ENCODE measurements around the gene MFN1.

The MFN1 gene

GRCh38 chr3:179323197-179324110, 24.1 kb upstream of the MFN1 start:
- Mint-ChIP-seq H3K27ac (peak overlapping the region; percentile 89), H3K4me1 (ENCODE audit: low read depth) (peaks cover 34% of the 10 kb centered on the region), H3K4me3 (peak overlapping the region; percentile 94), H3K36me3 (peaks cover 2% of the 10 kb centered on the region), H3K9me3 (ENCODE audit: low read depth) (no peaks in the 10 kb centered on the region), H3K27me3 (no peaks in the 10 kb centered on the region)

- Mint-ChIP-seq H3K27ac (peak overlapping the region; percentile 89), H3K9me3 (ENCODE audit: low read depth) (no peaks in the 10 kb centered on the region), H3K4me3 (peak overlapping the region; percentile 94), H3K36me3 (peaks cover 2% of the 10 kb centered on the region), H3K27me3 (no peaks in the 10 kb centered on the region), H3K4me1 (ENCODE audit: low read depth) (peaks cover 34% of the 10 kb centered on the region)
Measured at GRCh38 chr3:179324270-179324754, 23.2 kb upstream of the MFN1 start.

- Mint-ChIP-seq H3K27ac (peak overlapping the region; percentile 22), H3K27me3 (no peaks in the 10 kb centered on the region), H3K36me3 (peaks cover 2% of the 10 kb centered on the region), H3K9me3 (ENCODE audit: low read depth) (no peaks in the 10 kb centered on the region), H3K4me3 (no peak overlapping the region), H3K4me1 (ENCODE audit: low read depth) (peaks cover 15% of the 10 kb centered on the region)
Measured at GRCh38 chr3:179330438-179330837, 17.1 kb upstream of the MFN1 start.

DNA sequence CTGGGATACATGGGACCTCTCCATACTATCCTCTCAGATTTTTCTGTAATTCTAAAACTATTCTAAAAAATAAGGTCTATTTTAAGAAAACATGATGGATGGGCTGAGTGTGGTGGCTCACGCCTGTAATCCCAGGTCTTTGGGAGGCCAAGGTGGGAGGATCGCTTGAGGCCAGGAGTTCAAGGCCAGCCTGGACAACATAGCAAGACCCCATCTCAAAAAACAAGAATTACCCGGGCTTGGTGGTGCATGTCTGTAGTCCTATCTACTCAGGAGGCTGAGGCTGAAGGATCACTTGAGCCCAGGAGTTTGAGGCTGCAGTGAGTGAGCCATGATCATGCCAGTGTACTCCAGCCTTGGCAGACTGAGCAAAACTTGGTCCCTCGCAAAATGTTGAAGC, 15.3 kb upstream of the MFN1 start:
- Mint-ChIP-seq H3K27ac (no peak overlapping the region), H3K9me3 (ENCODE audit: low read depth) (no peaks in the 10 kb centered on the region), H3K4me1 (ENCODE audit: low read depth) (peaks cover 10% of the 10 kb centered on the region), H3K4me3 (no peak overlapping the region), H3K27me3 (no peaks in the 10 kb centered on the region), H3K36me3 (peaks cover 2% of the 10 kb centered on the region)

GRCh38 chr3:179333084-179333483, 14.4 kb upstream of the MFN1 start:
- peaks cover 2% of the 10 kb centered on the region for H3K36me3 Mint-ChIP-seq

GRCh38 chr3:179336345-179336929, 11.1 kb upstream of the MFN1 start:
- Mint-ChIP-seq H3K4me1 (ENCODE audit: low read depth) (peaks cover 7% of the 10 kb centered on the region), H3K36me3 (peaks cover 2% of the 10 kb centered on the region), H3K9me3 (ENCODE audit: low read depth) (no peaks in the 10 kb centered on the region), H3K27me3 (no peaks in the 10 kb centered on the region), H3K27ac (peak overlapping the region; percentile 10), H3K4me3 (no peak overlapping the region)

More at GRCh38 chr3:179333084-179333483, 14.4 kb upstream of the MFN1 start:
- H3K4me1 Mint-ChIP-seq (ENCODE audit: low read depth) = peaks cover 7% of the 10 kb centered on the region
- H3K27me3 Mint-ChIP-seq = no peaks in the 10 kb centered on the region
- H3K4me3 Mint-ChIP-seq = no peak overlapping the region
- H3K27ac Mint-ChIP-seq = peak overlapping the region; percentile 10
- no peaks in the 10 kb centered on the region for H3K9me3 Mint-ChIP-seq (ENCODE audit: low read depth)

GRCh38 chr3:179348325-179349013, 960 bp downstream of the MFN1 start:
- Mint-ChIP-seq H3K27ac (peak overlapping the region; percentile 91), H3K27me3 (no peaks in the 10 kb centered on the region), H3K4me1 (ENCODE audit: low read depth) (peaks cover 31% of the 10 kb centered on the region), H3K36me3 (peaks cover 6% of the 10 kb centered on the region), H3K4me3 (peak overlapping the region; percentile 96), H3K9me3 (ENCODE audit: low read depth) (no peaks in the 10 kb centered on the region)

DNA sequence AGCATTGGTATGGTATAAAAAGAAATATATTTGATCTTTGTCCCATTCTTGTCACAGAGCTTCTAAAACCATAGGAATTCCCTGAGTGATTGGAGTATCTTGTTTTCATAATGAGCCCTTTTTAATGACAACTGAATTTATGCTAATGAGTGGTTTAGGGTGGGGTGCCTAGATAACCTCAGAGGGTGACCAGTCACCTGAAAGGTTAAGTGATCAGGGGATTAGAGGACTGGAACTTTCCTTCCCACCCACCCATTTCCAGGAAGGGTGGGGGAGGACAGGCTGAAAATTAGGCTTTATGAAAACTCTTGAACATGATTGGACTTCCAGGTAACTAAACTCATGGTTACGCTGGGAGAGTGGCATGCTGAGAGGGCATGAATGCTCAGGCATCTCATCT, 8.5 kb downstream of the MFN1 start:
- Mint-ChIP-seq H3K4me1 (ENCODE audit: low read depth) (peaks cover 24% of the 10 kb centered on the region), H3K4me3 (no peak overlapping the region), H3K27me3 (no peaks in the 10 kb centered on the region), H3K27ac (no peak overlapping the region), H3K36me3 (peaks cover 31% of the 10 kb centered on the region), H3K9me3 (ENCODE audit: low read depth) (no peaks in the 10 kb centered on the region)

GRCh38 chr3:179363332-179363731, 15.8 kb downstream of the MFN1 start:
- Mint-ChIP-seq H3K9me3 (ENCODE audit: low read depth) (no peaks in the 10 kb centered on the region), H3K36me3 (peaks cover 18% of the 10 kb centered on the region), H3K27ac (no peak overlapping the region), H3K27me3 (no peaks in the 10 kb centered on the region), H3K4me1 (ENCODE audit: low read depth) (no peaks in the 10 kb centered on the region), H3K4me3 (no peak overlapping the region)

DNA sequence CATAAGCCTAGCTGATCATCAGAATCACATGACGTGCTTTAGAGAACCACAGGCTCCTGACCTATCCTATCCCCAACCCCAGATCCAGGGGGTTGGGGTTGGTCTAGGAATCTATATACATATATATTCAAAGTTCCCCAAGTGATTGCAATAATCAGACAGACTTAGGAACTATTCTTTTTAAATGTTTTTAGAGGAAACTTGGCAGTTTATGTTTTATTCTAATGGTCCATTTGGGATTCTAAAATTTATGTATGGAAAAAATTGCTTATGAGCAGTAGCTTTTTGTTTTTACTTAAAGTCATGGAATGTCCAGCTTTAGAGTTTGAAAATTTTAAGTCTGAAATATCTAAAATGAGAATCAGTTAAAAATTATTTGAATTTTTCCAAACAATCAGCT, 22.1 kb downstream of the MFN1 start:
- Mint-ChIP-seq H3K4me1 (ENCODE audit: low read depth) (no peaks in the 10 kb centered on the region), H3K9me3 (ENCODE audit: low read depth) (no peaks in the 10 kb centered on the region), H3K4me3 (no peak overlapping the region), H3K27me3 (no peaks in the 10 kb centered on the region), H3K36me3 (peaks cover 10% of the 10 kb centered on the region), H3K27ac (no peak overlapping the region)

GRCh38 chr3:179373938-179374337, 26.4 kb downstream of the MFN1 start:
- no peak overlapping the region for H3K4me3 Mint-ChIP-seq

GRCh38 chr3:179375091-179375999, 27.8 kb downstream of the MFN1 start:
- Mint-ChIP-seq H3K9me3 (ENCODE audit: low read depth) (no peaks in the 10 kb centered on the region), H3K27ac (no peak overlapping the region), H3K4me1 (ENCODE audit: low read depth) (no peaks in the 10 kb centered on the region), H3K36me3 (peaks cover 15% of the 10 kb centered on the region), H3K27me3 (no peaks in the 10 kb centered on the region), H3K4me3 (no peak overlapping the region)

More at GRCh38 chr3:179373938-179374337, 26.4 kb downstream of the MFN1 start:
- Mint-ChIP-seq H3K9me3 (ENCODE audit: low read depth) (no peaks in the 10 kb centered on the region), H3K4me1 (ENCODE audit: low read depth) (no peaks in the 10 kb centered on the region), H3K27me3 (no peaks in the 10 kb centered on the region), H3K36me3 (peaks cover 8% of the 10 kb centered on the region), H3K27ac (no peak overlapping the region)

DNA sequence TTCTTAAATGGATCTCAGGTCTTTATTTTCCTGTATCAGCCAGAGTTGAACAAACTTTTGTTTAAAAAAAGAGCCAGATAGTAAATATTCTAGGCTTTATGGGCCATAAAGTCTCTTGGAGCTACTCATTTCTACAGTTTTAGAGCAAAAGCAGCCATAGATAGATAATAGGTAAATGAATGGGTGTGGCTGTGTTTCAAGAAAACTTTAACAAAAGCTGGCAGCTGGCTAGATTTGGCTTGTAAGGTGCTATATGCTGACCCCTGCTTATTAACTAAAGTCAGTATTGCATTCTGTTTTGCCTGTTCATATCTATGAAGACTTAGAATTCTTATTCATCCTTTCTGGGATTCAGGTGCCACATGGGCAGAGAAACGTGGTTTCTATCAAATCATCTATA, 29.0 kb downstream of the MFN1 start:
- H3K9me3 Mint-ChIP-seq (ENCODE audit: low read depth) = no peaks in the 10 kb centered on the region
- H3K4me1 Mint-ChIP-seq (ENCODE audit: low read depth) = no peaks in the 10 kb centered on the region
- H3K4me3 Mint-ChIP-seq = no peak overlapping the region
- no peak overlapping the region for H3K27ac Mint-ChIP-seq
- H3K27me3 Mint-ChIP-seq = no peaks in the 10 kb centered on the region
- H3K36me3 Mint-ChIP-seq = peaks cover 14% of the 10 kb centered on the region

GRCh38 chr3:179391906-179392305, 44.4 kb downstream of the MFN1 start:
- Mint-ChIP-seq H3K27me3 (no peaks in the 10 kb centered on the region), H3K4me3 (no peak overlapping the region), H3K27ac (no peak overlapping the region), H3K36me3 (peaks cover 19% of the 10 kb centered on the region), H3K9me3 (ENCODE audit: low read depth) (no peaks in the 10 kb centered on the region), H3K4me1 (ENCODE audit: low read depth) (no peaks in the 10 kb centered on the region)

Data from activated naive CD8-positive, alpha-beta T cell (primary cell).